DND-41 (cell line): ENCODE measurements around the gene FLT4.

Source experiments
- ATAC-seq: fragments of 200-7000 bp; cut with Tn5 transposase; 3 replicates; pipeline ENCODE4 v1.9.1; 2021; ENCODE audit warnings: low read depth; ENCODE audit not compliant: insufficient read depth
- DNase-seq: peaks from one replicate; pipeline ENCODE4 v3.0.0-alpha.2; 2020
- H2AFZ ChIP-seq: 2 replicates; pipeline ENCODE4 v1.6.0; 2012; ENCODE audit warnings: low read depth, low read length
- H3K27ac ChIP-seq: 2 replicates; pipeline ENCODE4 v1.5.1; 2012; ENCODE audit warnings: low read length, inconsistent platforms
- H3K27me3 ChIP-seq: fragments of 200-600 bp; sonication (generic); 2 replicates; pipeline ENCODE4 v1.6.0; 2012; ENCODE audit warnings: low read length, mild to moderate bottlenecking, inconsistent platforms; ENCODE audit not compliant: insufficient read depth, poor library complexity
- H3K36me3 ChIP-seq: 2 replicates; pipeline ENCODE4 v1.5.1; 2012; ENCODE audit warnings: low read length, inconsistent platforms; ENCODE audit not compliant: insufficient read depth
- H3K4me1 ChIP-seq: 2 replicates; pipeline ENCODE4 v1.5.1; 2012; ENCODE audit warnings: mild to moderate bottlenecking, low read length; ENCODE audit not compliant: insufficient read depth
- H3K4me2 ChIP-seq: 2 replicates; pipeline ENCODE4 v1.6.0; 2012; ENCODE audit warnings: mild to moderate bottlenecking, moderate library complexity, low read length, inconsistent platforms; ENCODE audit not compliant: insufficient read depth
- H3K4me3 ChIP-seq, 2 experiments: fragments of 200-600 bp in 1 of 2; shearing (Covaris generic) in 1 of 2; 2 replicates each; pipeline ENCODE4 v1.5.1; 2012 to 2016; ENCODE audit warnings: inconsistent platforms in 2 of 2, low read length in 2 of 2, mild to moderate bottlenecking in 2 of 2, low read depth in 1 of 2, moderate library complexity in 1 of 2
- H3K79me2 ChIP-seq: 2 replicates; pipeline ENCODE4 v1.6.0; 2012; ENCODE audit warnings: low read length, inconsistent platforms; ENCODE audit not compliant: insufficient read depth
- H3K9ac ChIP-seq: 2 replicates; pipeline ENCODE4 v1.6.0; 2012; ENCODE audit warnings: low read depth, mild to moderate bottlenecking, inconsistent platforms, low read length, moderate library complexity
- H3K9me3 ChIP-seq: 2 replicates; pipeline ENCODE4 v1.5.1; 2012; ENCODE audit warnings: low read length, moderate library complexity, mild to moderate bottlenecking, inconsistent platforms; ENCODE audit not compliant: insufficient read depth, severe bottlenecking
- H4K20me1 ChIP-seq: 2 replicates; pipeline ENCODE4 v1.6.0; 2012; ENCODE audit warnings: low read length; ENCODE audit not compliant: insufficient read depth
- EZH2 ChIP-seq: IDR thresholded peaks from 3 replicates; pipeline ENCODE4 v1.6.1; 2012; ENCODE audit warnings: borderline replicate concordance, low read depth, mild to moderate bottlenecking, moderate library complexity, low read length, inconsistent platforms; ENCODE audit not compliant: severe bottlenecking
- TF ChIP-seq, protein P1 (sequence below): IDR thresholded peaks from 2 replicates; pipeline ENCODE4 v1.5.1; 2012; ENCODE audit warnings: borderline replicate concordance, low read length, moderate library complexity, mild to moderate bottlenecking; ENCODE audit not compliant: poor library complexity, severe bottlenecking; ENCODE audit errors: extremely low read depth

The FLT4 gene

DNA sequence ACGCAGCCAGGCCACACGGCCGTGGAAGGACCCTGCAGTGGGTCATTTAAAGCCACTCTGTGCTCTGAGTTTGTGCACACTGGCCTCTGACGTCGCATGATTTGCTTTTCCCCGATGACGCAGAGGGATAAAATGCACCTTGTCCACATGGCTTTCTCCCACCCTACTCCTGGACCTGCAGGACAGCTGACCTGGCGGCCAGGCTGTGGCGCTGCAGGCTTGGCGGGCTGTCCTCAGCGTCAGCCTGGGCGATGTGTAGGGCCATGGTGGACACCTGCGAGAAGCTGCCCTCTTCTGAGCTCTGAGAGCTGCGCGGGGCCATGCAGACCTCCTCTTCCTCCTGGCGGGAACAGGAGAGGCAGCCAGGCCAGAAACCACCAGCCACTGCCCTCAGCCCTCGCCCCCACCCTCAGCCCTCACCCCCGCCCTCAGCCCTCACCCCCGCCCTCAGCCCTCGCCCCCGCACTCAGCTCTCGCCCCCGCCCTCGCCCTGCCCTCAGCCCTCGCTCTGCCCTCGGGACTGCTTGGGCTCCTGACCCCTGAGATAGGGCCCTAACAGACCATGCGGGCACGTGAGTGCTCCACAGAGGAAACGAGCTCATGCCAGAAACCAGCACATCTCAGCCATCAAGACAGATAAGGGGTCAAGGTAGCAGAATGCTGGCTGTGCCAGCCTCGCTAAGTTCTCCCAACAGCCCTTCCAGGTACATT is 38.1 kb downstream of the FLT4 start:
- ATAC-seq (no peak), DNase-seq (no peak)
- H3K36me3 ChIP-seq: no peaks in the 10 kb centered on the region
- H3K4me3 ChIP-seq: no peak overlapping the region
- H3K9ac ChIP-seq: no peak overlapping the region
- no peak overlapping the region for H3K4me2 ChIP-seq
- H3K4me1 ChIP-seq: no peaks in the 10 kb centered on the region
- no peaks in the 10 kb centered on the region for H3K27me3 ChIP-seq
- H4K20me1 ChIP-seq: no peaks in the 10 kb centered on the region; the same call in 1 of the 2 replicates
- TF ChIP-seq EZH2: no peak
- TF ChIP-seq, protein P1, sequence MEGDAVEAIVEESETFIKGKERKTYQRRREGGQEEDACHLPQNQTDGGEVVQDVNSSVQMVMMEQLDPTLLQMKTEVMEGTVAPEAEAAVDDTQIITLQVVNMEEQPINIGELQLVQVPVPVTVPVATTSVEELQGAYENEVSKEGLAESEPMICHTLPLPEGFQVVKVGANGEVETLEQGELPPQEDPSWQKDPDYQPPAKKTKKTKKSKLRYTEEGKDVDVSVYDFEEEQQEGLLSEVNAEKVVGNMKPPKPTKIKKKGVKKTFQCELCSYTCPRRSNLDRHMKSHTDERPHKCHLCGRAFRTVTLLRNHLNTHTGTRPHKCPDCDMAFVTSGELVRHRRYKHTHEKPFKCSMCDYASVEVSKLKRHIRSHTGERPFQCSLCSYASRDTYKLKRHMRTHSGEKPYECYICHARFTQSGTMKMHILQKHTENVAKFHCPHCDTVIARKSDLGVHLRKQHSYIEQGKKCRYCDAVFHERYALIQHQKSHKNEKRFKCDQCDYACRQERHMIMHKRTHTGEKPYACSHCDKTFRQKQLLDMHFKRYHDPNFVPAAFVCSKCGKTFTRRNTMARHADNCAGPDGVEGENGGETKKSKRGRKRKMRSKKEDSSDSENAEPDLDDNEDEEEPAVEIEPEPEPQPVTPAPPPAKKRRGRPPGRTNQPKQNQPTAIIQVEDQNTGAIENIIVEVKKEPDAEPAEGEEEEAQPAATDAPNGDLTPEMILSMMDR: no peak
- H2AFZ ChIP-seq: no peak overlapping the region
- H3K27ac ChIP-seq: no peak overlapping the region
- no peaks in the 10 kb centered on the region for H3K79me2 ChIP-seq
- H3K9me3 ChIP-seq: no peaks in the 10 kb centered on the region

DNA sequence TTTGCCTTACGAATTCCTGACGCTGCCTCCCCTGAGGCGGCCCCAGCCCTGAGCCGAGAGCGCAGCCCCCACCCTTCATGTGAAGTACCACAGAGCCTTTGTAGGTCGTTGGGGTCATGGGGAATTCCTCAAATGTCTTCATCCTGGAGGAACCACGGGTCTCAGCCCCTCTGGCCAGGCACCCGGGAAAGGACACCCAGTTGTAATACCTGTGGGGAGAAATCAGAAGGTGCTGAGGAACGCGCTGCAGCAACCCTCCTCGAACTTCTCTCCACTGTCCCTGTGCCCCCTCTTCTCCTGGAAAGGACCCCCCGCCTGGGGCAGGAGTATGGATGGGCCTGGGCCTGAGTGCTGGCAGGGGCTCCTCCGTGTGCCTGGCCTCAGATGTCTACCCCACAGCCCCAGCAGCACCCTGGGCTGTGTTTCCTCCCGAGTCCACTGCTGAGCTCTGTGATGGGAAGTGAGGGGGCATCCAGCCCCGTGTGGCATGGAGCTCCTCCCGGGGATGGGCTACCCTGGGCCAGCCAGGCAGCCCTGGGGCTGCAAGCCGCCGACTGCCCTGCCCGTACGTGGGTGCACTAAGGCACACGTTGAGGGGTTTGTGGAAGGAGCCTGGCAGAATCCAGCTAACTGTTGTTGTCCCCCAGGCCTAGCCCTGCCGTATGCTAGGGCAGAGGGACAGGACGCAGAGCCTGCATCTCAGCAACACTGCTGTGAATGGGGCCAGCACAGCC is 39.4 kb downstream of the FLT4 start:
- no peak overlapping the region for H2AFZ ChIP-seq
- no peaks in the 10 kb centered on the region; the same call in 1 of the 2 replicates for H4K20me1 ChIP-seq
- no peak overlapping the region for H3K27ac ChIP-seq
- no peaks in the 10 kb centered on the region for H3K4me1 ChIP-seq
- TF ChIP-seq, protein P1: no peak
- TF ChIP-seq EZH2: no peak
- no peaks in the 10 kb centered on the region for H3K27me3 ChIP-seq
- H3K4me2 ChIP-seq: no peak overlapping the region
- ATAC-seq: no peak
- no peak for DNase-seq
- no peak overlapping the region for H3K4me3 ChIP-seq
- H3K9me3 ChIP-seq: no peaks in the 10 kb centered on the region
- H3K9ac ChIP-seq: no peak overlapping the region
- H3K36me3 ChIP-seq: no peaks in the 10 kb centered on the region
- H3K79me2 ChIP-seq: no peaks in the 10 kb centered on the region

DNA sequence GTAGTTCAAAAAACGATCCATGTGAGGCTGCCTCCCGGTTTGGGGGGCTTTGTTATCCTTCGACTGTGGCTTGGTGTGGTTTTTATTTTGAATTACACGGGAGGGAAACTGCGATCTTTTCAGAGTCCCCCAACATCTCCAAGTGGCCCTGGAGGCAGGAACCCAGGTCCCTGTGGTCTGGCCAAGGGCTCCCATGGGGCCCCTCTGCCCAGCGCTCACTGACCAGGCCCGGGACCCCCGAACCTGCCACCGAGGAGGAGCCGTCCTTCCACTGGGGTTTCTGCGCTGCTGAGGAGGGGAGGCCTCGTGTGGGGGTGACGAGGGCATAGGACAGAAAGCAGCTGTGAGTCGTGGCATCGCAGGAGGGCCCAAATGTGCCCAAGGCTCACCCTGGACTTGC is 40.0 kb downstream of the FLT4 start:
- Histone ChIP-seq H3K27me3 (no peaks in the 10 kb centered on the region), H3K27ac (no peak overlapping the region), H2AFZ (no peak overlapping the region), H4K20me1 (no peaks in the 10 kb centered on the region), H3K4me3 (no peak overlapping the region), H3K36me3 (no peaks in the 10 kb centered on the region), H3K9me3 (no peaks in the 10 kb centered on the region), H3K9ac (no peak overlapping the region), H3K79me2 (no peaks in the 10 kb centered on the region), H3K4me2 (no peak overlapping the region), H3K4me1 (no peaks in the 10 kb centered on the region)
- no peak for DNase-seq
- no peak for TF ChIP-seq EZH2
- TF ChIP-seq, protein P1: no peak
- no peak for ATAC-seq
